GM18861 (cell line): ENCODE data around the gene CREBL2.
A peak's percentile ranks its signal among the peaks of the same experiment; 100 is the strongest.
"Not testable (repeated sequence)": the region's sequence is repeated elsewhere in the genome, so short reads cannot be mapped to it uniquely, and the experiment has no call there.

ENCODE experiments used
- ATAC-seq: cut with Tn5 transposase; IDR thresholded peaks from one replicate; pipeline ENCODE4 v1.9.1; 2021; ENCODE audit not compliant: unreplicated experiment

CREBL2 gene, protein sequence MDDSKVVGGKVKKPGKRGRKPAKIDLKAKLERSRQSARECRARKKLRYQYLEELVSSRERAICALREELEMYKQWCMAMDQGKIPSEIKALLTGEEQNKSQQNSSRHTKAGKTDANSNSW

DNA sequence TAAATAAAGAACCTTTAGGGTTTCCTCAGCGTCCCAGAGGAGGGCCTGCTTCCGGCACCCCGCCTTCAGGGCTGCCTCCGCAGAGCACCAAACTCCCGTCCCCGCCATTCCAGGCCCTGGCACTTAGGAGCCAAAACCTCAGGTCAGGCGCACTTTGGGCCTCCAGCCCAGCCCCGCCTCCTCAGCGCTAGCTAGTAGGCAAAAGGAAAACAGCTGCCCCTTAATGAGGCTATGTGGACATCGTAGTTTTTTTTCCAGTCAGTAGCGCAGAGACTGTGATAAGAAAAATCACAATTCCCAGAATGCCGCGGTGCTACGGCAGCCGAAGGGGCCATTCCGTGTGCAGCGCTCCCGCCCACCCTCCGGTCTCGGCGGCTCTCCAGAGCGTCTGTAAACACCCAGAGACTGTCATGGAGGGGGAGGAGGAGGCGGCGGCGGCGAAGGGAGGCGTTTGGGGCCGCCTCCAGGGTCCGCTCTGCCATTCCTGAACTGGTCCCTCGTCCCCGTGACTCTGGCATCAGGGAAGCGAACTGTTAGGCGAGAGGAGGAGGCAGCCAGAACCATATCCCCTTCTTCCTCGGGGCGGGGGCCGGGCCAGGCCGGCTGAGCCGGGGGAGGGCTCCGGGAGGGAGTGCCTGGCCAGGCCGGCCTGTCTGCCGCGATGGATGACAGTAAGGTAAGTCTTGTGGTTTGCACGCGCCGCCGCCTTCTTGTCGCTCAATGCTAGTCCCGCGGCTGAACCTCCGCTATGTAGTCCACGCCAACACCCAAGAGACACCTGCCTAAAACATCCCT, at the start of gene CREBL2:
CREBL2 (plus strand) TSS at position 365 of the 795 bp plus-strand sequence; CDS start at position 662, 297 bp downstream.
- ATAC-seq = peak; percentile 54

- no peak for ATAC-seq
Observed at GRCh38 chr12:12562016-12562483, 49.6 kb upstream of the CREBL2 start.

- peak; percentile 65 for ATAC-seq
Observed at GRCh38 chr12:12562585-12563261, 49.0 kb upstream of the CREBL2 start, which contains the start of gene DUSP16. Gene DUSP16, minus strand, starts transcription at chr12:12562863. Its CDS starts 41,765 bp downstream, at chr12:12521098.

DNA sequence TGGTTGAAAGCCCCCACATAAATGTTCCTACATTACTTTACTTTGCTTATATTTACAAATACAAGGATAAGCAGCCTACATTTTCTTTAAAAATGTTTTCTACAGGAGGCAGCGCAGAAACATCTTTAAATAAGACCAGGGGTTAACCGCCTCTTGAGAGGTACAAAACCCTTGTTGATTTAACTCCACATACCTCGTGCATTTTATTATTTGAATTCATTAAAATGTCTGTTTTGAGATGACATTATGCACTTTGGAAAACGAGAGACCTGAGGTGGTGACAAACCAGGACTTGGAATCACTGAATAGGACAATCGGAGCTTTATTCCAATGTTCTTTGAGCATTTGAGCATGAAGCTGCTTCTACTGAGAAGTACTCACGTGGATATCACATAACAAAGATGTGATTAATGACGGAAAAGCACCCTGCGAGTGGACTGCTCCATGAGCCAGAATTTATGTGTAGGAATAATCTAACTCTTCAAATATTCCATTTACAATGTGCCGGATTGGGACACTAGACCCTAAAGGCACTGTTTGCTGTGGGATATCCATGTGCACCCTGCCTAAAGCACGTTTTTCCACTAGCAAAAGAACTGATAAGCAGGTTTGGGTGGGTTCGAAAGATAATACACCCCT, 48.3 kb upstream of the CREBL2 start:
- no peak for ATAC-seq

- ATAC-seq = no peak
Observed at GRCh38 chr12:12564911-12565310, 46.8 kb upstream of the CREBL2 start.

DNA sequence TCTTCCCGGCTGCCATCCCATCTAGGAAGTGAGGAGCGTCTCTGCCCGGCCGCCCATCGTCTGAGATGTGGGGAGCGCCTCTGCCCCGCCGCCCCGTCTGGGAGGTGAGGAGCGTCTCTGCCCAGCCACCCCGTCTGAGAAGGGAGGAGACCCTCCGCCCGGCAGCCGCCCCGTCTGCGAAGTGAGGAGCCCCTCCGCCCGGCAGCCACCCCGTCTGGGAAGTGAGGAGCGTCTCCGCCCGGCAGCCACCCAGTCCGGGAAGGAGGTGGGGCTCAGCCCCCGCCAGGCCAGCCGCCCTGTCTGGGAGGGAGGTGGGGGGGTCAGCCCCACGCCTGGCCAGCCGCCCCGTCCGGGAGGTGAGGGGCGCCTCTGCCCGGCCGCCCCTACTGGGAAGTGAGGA, 45.7 kb upstream of the CREBL2 start:
- not testable (repeated sequence) for ATAC-seq

- ATAC-seq = no peak
Observed at GRCh38 chr12:12572659-12573058, 39.0 kb upstream of the CREBL2 start.

GRCh38 chr12:12577786-12578185, 33.9 kb upstream of the CREBL2 start:
- no peak for ATAC-seq

DNA sequence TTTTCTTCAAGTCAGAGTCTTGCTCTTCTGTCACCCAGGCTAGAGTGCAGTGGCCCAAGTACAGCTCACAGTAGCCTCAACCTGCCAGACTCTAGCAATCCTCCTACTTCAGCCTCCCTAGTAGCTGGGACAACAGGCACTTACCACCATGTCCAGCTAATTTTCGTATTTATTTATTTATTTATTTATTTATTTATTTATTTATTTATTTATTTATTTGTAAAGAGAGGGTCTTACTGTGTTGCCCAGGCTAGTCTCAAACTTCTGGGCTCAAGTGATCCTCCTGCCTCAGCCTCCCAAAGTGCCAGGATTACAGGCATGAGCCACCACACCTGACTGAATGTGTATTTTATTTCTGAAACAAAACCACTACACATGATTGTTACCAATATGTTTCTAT, 31.0 kb upstream of the CREBL2 start:
- ATAC-seq = not testable (repeated sequence)

- peak; percentile 18 for ATAC-seq
Observed at GRCh38 chr12:12582193-12582881, 29.3 kb upstream of the CREBL2 start.

GRCh38 chr12:12582895-12583303, 28.8 kb upstream of the CREBL2 start:
- ATAC-seq = peak; percentile 89

GRCh38 chr12:12583510-12584178, 28.0 kb upstream of the CREBL2 start:
- no peak for ATAC-seq

DNA sequence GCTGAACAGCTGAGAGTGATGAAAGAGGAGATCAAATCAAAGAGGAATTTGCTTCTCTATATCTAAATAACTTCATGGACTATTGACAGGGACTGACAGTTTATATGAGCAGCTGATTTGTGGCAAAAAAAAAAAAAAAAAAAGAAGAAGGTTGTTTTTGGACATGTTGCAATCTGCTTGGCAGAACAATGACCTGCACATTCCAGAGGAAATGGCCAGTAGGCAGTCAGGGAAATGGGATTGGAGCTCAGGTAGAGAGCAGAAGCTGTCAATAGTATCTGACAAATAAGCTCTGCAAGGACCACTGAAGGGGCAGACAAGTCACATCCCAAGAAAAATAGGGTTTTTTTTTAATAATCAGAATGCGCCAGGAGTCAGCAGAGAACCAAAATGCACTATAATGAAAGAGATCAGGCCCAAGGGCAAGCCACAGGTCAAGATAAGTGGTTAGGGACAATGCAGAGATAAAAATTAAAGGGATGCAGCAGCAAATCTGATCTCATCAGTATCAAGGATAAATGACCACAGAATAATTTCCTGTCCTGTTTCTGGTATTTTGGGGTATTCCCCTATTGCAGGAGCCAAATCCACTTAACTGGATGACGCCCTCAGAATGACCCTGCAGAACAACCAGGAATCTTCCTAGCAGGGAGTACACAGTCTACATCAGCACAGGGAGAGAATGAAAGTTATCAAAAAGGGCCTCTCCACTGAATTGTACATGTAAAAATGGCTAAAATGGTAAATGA, 26.4 kb upstream of the CREBL2 start:
- no peak for ATAC-seq

DNA sequence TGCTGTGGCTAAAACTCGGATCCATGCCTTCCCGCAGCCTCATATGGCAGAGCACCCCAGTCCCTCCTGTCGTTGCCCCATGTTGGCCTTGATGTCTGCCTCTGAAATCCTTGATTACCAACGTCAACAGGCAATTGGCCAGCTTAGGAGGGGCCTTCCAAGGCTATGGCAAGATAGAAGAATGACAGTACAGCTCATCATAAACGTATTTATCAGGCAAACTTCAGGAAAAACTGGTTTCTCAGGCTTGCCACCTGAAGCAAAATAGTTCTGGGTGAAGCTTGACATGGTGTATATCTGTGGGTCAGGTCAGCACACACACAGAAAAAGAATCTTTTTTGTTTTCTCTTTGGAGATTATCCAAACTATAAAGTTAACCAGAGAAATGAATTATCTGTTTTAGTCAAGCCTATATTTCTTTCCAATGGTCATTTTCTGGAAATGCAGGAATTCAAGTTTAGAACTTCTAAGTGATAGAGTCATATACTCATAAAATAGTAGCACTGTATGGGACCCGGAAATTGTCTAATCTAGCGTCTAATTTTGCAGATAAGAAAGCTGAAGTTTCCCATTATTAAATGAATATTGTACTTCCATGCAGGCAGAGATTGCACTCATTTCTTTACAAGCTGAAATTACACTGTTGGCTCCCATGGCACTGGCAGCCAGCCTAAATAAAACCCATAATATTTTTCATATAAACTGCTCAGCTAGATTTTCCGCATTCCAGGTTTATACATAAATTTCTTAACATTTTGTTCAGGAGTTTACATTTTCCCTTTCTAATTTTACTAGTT, 24.6 kb upstream of the CREBL2 start:
- no peak for ATAC-seq

GRCh38 chr12:12587878-12588277, 23.8 kb upstream of the CREBL2 start:
- no peak for ATAC-seq

- ATAC-seq = not testable (repeated sequence)
Observed at GRCh38 chr12:12588436-12588835, 23.2 kb upstream of the CREBL2 start.

DNA sequence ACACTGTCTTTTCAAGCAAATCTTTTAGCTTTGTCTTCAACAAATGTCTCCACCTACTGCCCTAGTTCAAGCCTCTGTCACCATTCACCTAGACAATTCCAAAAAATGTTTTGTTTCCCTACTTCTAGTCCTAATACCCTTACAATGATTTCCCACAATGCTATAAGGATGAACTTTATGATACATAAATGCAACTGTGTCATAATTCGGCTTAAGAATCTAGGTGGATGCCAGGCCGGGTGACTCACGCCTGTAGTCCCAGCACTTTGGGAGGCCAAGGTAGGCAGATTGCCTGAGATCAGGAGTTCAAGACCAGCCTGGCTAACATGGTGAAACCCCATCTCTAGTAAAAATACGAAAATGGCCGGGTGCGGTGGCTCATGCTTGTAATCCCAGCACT, 20.7 kb upstream of the CREBL2 start:
- ATAC-seq = no peak

GRCh38 chr12:12592930-12593329, 18.7 kb upstream of the CREBL2 start:
- ATAC-seq = no peak

DNA sequence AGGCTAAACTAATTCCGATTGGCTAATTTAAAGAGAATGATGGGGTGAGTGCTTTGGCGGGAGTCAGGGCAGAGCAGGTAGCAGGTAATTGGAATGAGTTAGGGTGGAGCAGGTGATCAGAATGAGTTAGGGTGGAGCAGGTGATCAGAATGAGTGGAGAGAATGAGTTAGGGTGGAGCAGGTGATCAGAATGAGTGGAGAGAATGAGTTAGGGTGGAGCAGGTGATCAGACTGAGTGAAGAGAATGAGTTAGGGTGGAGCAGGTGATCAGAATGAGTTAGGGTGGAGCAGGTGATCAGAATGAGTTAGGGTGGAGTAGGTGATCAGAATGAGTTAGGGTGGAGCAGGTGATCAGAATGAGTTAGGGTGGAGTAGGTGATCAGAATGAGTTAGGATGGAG, 15.7 kb upstream of the CREBL2 start:
- ATAC-seq = not testable (repeated sequence)
